ENCODE results near the gene SLC25A13. TPM values are rescaled to one million over a fixed set of nuclear protein-coding genes. Genes with fewer than 3 reads are reported as not detected.
A peak's percentile ranks its signal among the peaks of the same experiment; 100 is the strongest.
"Not testable (repeated sequence)": the region's sequence is repeated elsewhere in the genome, so short reads cannot be mapped to it uniquely, and the experiment has no call there.

The SLC25A13 gene
- total RNA-seq, 1 donor from 2014 or later: 21.9 TPM

GRCh38 chr7:96327429-96327828, 5.5 kb upstream of the SLC25A13 start:
- H3K9me3 ChIP-seq (ENCODE audit: control insufficient read depth in 3 of 3, low read length in 3 of 3): no peaks in the 10 kb centered on the region
- H3K4me1 ChIP-seq (ENCODE audit: control insufficient read depth in 3 of 3, insufficient read depth in 3 of 3, low read length in 3 of 3): peaks cover 2 to 7% (median 6%) of the 10 kb centered on the region in 3 donors
- H3K4me3 ChIP-seq (ENCODE audit: low read length in 3 of 3): no peak overlapping the region
- H3K27ac ChIP-seq (ENCODE audit: low read depth, low read length): no peak overlapping the region
- H3K9ac ChIP-seq (ENCODE audit: low read depth in 1 of 3, low read length in 3 of 3): no peak overlapping the region
- H3K36me3 ChIP-seq (ENCODE audit: control insufficient read depth in 3 of 3, insufficient read depth in 3 of 3, low read length in 3 of 3): no peaks in the 10 kb centered on the region
- no peaks in the 10 kb centered on the region for H3K27me3 ChIP-seq (ENCODE audit: control insufficient read depth in 3 of 3, insufficient read depth in 3 of 3, low read length in 3 of 3)

- not testable (repeated sequence) for H3K4me3 ChIP-seq (ENCODE audit: low read length in 3 of 3); H3K27me3 ChIP-seq (ENCODE audit: control insufficient read depth in 3 of 3, insufficient read depth in 3 of 3, low read length in 3 of 3); H3K27ac ChIP-seq (ENCODE audit: low read depth, low read length); H3K9me3 ChIP-seq (ENCODE audit: control insufficient read depth in 3 of 3, low read length in 3 of 3); H3K9ac ChIP-seq (ENCODE audit: low read depth in 1 of 3, low read length in 3 of 3); H3K4me1 ChIP-seq (ENCODE audit: control insufficient read depth in 3 of 3, insufficient read depth in 3 of 3, low read length in 3 of 3); H3K36me3 ChIP-seq (ENCODE audit: control insufficient read depth in 3 of 3, insufficient read depth in 3 of 3, low read length in 3 of 3)
Observed at GRCh38 chr7:96326752-96327151, 4.9 kb upstream of the SLC25A13 start.

GRCh38 chr7:96322847-96323461, 1.1 kb upstream of the SLC25A13 start:
- Histone ChIP-seq H3K27ac (ENCODE audit: low read depth, low read length) (no peak overlapping the region), H3K27me3 (ENCODE audit: control insufficient read depth in 3 of 3, insufficient read depth in 3 of 3, low read length in 3 of 3) (no peaks in the 10 kb centered on the region), H3K4me1 (ENCODE audit: control insufficient read depth in 3 of 3, insufficient read depth in 3 of 3, low read length in 3 of 3) (peaks cover 22 to 24% (median 24%) of the 10 kb centered on the region in 3 donors), H3K4me3 (ENCODE audit: low read length in 3 of 3) (no peak overlapping the region), H3K9me3 (ENCODE audit: control insufficient read depth in 3 of 3, low read length in 3 of 3) (no peaks in the 10 kb centered on the region), H3K9ac (ENCODE audit: low read depth in 1 of 3, low read length in 3 of 3) (no peak overlapping the region), H3K36me3 (ENCODE audit: control insufficient read depth in 3 of 3, insufficient read depth in 3 of 3, low read length in 3 of 3) (no peaks in the 10 kb centered on the region)

- no peaks in the 10 kb centered on the region for H3K9me3 ChIP-seq (ENCODE audit: control insufficient read depth in 3 of 3, low read length in 3 of 3)
- H3K27me3 ChIP-seq (ENCODE audit: control insufficient read depth in 3 of 3, insufficient read depth in 3 of 3, low read length in 3 of 3): no peaks in the 10 kb centered on the region
- peak overlapping the region; percentile 84 to 88 (median 85) for H3K4me3 ChIP-seq (ENCODE audit: low read length in 3 of 3)
- H3K27ac ChIP-seq (ENCODE audit: low read depth, low read length): peak overlapping the region; percentile 97
- H3K4me1 ChIP-seq (ENCODE audit: control insufficient read depth in 3 of 3, insufficient read depth in 3 of 3, low read length in 3 of 3): peaks cover 17 to 24% (median 20%) of the 10 kb centered on the region in 3 donors
- peak overlapping the region; percentile 8 to 95 (median 94) for H3K9ac ChIP-seq (ENCODE audit: low read depth in 1 of 3, low read length in 3 of 3)
- H3K36me3 ChIP-seq (ENCODE audit: control insufficient read depth in 3 of 3, insufficient read depth in 3 of 3, low read length in 3 of 3): no peaks in the 10 kb centered on the region
Observed at GRCh38 chr7:96322373-96322695, 436 bp upstream of the SLC25A13 start.

- no peaks in the 10 kb centered on the region for H3K36me3 ChIP-seq (ENCODE audit: control insufficient read depth in 3 of 3, insufficient read depth in 3 of 3, low read length in 3 of 3)
- no peaks in the 10 kb centered on the region for H3K27me3 ChIP-seq (ENCODE audit: control insufficient read depth in 3 of 3, insufficient read depth in 3 of 3, low read length in 3 of 3)
- H3K9ac ChIP-seq (ENCODE audit: low read depth in 1 of 3, low read length in 3 of 3): peak overlapping the region; percentile 89 to 95 (median 94)
- peak overlapping the region; percentile 84 to 88 (median 85) for H3K4me3 ChIP-seq (ENCODE audit: low read length in 3 of 3)
- peak overlapping the region; percentile 97 for H3K27ac ChIP-seq (ENCODE audit: low read depth, low read length)
- no peaks in the 10 kb centered on the region for H3K9me3 ChIP-seq (ENCODE audit: control insufficient read depth in 3 of 3, low read length in 3 of 3)
- peaks cover 17 to 30% (median 20%) of the 10 kb centered on the region in 3 donors for H3K4me1 ChIP-seq (ENCODE audit: control insufficient read depth in 3 of 3, insufficient read depth in 3 of 3, low read length in 3 of 3)
Observed at GRCh38 chr7:96321031-96321657, 754 bp downstream of the SLC25A13 start.

GRCh38 chr7:96320442-96320841, 1.5 kb downstream of the SLC25A13 start:
- no peaks in the 10 kb centered on the region for H3K36me3 ChIP-seq (ENCODE audit: control insufficient read depth in 3 of 3, insufficient read depth in 3 of 3, low read length in 3 of 3)
- peak overlapping the region in 2 of 3 donors; percentile 84 to 85 for H3K4me3 ChIP-seq (ENCODE audit: low read length in 3 of 3)
- no peaks in the 10 kb centered on the region for H3K9me3 ChIP-seq (ENCODE audit: control insufficient read depth in 3 of 3, low read length in 3 of 3)
- peaks cover 17 to 33% (median 21%) of the 10 kb centered on the region in 3 donors for H3K4me1 ChIP-seq (ENCODE audit: control insufficient read depth in 3 of 3, insufficient read depth in 3 of 3, low read length in 3 of 3)
- peak overlapping the region in 1 of 3 donors; percentile 95 for H3K9ac ChIP-seq (ENCODE audit: low read depth in 1 of 3, low read length in 3 of 3)
- no peaks in the 10 kb centered on the region for H3K27me3 ChIP-seq (ENCODE audit: control insufficient read depth in 3 of 3, insufficient read depth in 3 of 3, low read length in 3 of 3)
- peak overlapping the region; percentile 97 for H3K27ac ChIP-seq (ENCODE audit: low read depth, low read length)

GRCh38 chr7:96319439-96319838, 2.5 kb downstream of the SLC25A13 start:
- Histone ChIP-seq H3K36me3 (ENCODE audit: control insufficient read depth in 3 of 3, insufficient read depth in 3 of 3, low read length in 3 of 3) (no peaks in the 10 kb centered on the region), H3K27ac (ENCODE audit: low read depth, low read length) (no peak overlapping the region), H3K9ac (ENCODE audit: low read depth in 1 of 3, low read length in 3 of 3) (no peak overlapping the region), H3K4me1 (ENCODE audit: control insufficient read depth in 3 of 3, insufficient read depth in 3 of 3, low read length in 3 of 3) (peaks cover 27 to 42% (median 30%) of the 10 kb centered on the region in 3 donors), H3K4me3 (ENCODE audit: low read length in 3 of 3) (no peak overlapping the region), H3K27me3 (ENCODE audit: control insufficient read depth in 3 of 3, insufficient read depth in 3 of 3, low read length in 3 of 3) (no peaks in the 10 kb centered on the region), H3K9me3 (ENCODE audit: control insufficient read depth in 3 of 3, low read length in 3 of 3) (no peaks in the 10 kb centered on the region)

- H3K27ac ChIP-seq (ENCODE audit: low read depth, low read length): no peak overlapping the region
- no peak overlapping the region for H3K9ac ChIP-seq (ENCODE audit: low read depth in 1 of 3, low read length in 3 of 3)
- no peak overlapping the region for H3K4me3 ChIP-seq (ENCODE audit: low read length in 3 of 3)
- no peaks in the 10 kb centered on the region for H3K36me3 ChIP-seq (ENCODE audit: control insufficient read depth in 3 of 3, insufficient read depth in 3 of 3, low read length in 3 of 3)
- H3K9me3 ChIP-seq (ENCODE audit: control insufficient read depth in 3 of 3, low read length in 3 of 3): no peaks in the 10 kb centered on the region
- H3K4me1 ChIP-seq (ENCODE audit: control insufficient read depth in 3 of 3, insufficient read depth in 3 of 3, low read length in 3 of 3): peaks cover 36 to 46% (median 40%) of the 10 kb centered on the region in 3 donors
- no peaks in the 10 kb centered on the region for H3K27me3 ChIP-seq (ENCODE audit: control insufficient read depth in 3 of 3, insufficient read depth in 3 of 3, low read length in 3 of 3)
Observed at GRCh38 chr7:96316949-96317348, 4.9 kb downstream of the SLC25A13 start.

- Histone ChIP-seq H3K9ac (ENCODE audit: low read depth in 1 of 3, low read length in 3 of 3) (no peak overlapping the region), H3K27ac (ENCODE audit: low read depth, low read length) (no peak overlapping the region), H3K27me3 (ENCODE audit: control insufficient read depth in 3 of 3, insufficient read depth in 3 of 3, low read length in 3 of 3) (no peaks in the 10 kb centered on the region), H3K4me1 (ENCODE audit: control insufficient read depth in 3 of 3, insufficient read depth in 3 of 3, low read length in 3 of 3) (peaks cover 39 to 49% (median 39%) of the 10 kb centered on the region in 3 donors), H3K36me3 (ENCODE audit: control insufficient read depth in 3 of 3, insufficient read depth in 3 of 3, low read length in 3 of 3) (no peaks in the 10 kb centered on the region), H3K4me3 (ENCODE audit: low read length in 3 of 3) (no peak overlapping the region), H3K9me3 (ENCODE audit: control insufficient read depth in 3 of 3, low read length in 3 of 3) (no peaks in the 10 kb centered on the region)
Observed at GRCh38 chr7:96315125-96315512, 6.8 kb downstream of the SLC25A13 start.

- no peak overlapping the region for H3K27ac ChIP-seq (ENCODE audit: low read depth, low read length)
- no peak overlapping the region for H3K9ac ChIP-seq (ENCODE audit: low read depth in 1 of 3, low read length in 3 of 3)
- peaks cover 39 to 53% (median 44%) of the 10 kb centered on the region in 3 donors for H3K4me1 ChIP-seq (ENCODE audit: control insufficient read depth in 3 of 3, insufficient read depth in 3 of 3, low read length in 3 of 3)
Observed at GRCh38 chr7:96314402-96315124, 7.3 kb downstream of the SLC25A13 start.

More at GRCh38 chr7:96314402-96315124, 7.3 kb downstream of the SLC25A13 start:
- Histone ChIP-seq H3K36me3 (ENCODE audit: control insufficient read depth in 3 of 3, insufficient read depth in 3 of 3, low read length in 3 of 3) (no peaks in the 10 kb centered on the region), H3K9me3 (ENCODE audit: control insufficient read depth in 3 of 3, low read length in 3 of 3) (no peaks in the 10 kb centered on the region), H3K4me3 (ENCODE audit: low read length in 3 of 3) (no peak overlapping the region), H3K27me3 (ENCODE audit: control insufficient read depth in 3 of 3, insufficient read depth in 3 of 3, low read length in 3 of 3) (no peaks in the 10 kb centered on the region)

Measured in skeletal muscle tissue (tissue), 4 donors.